ENCODE data around the gene KCNT2. TPM values are rescaled to one million over a fixed set of nuclear protein-coding genes. Genes with fewer than 3 reads are reported as not detected.

The KCNT2 gene
- total and polyA plus RNA-seq, 2 donors (not counting 3 experiments of a cell fraction or from before 2014, with no cell fraction given), result 0.46 to 1.6 TPM

DNA sequence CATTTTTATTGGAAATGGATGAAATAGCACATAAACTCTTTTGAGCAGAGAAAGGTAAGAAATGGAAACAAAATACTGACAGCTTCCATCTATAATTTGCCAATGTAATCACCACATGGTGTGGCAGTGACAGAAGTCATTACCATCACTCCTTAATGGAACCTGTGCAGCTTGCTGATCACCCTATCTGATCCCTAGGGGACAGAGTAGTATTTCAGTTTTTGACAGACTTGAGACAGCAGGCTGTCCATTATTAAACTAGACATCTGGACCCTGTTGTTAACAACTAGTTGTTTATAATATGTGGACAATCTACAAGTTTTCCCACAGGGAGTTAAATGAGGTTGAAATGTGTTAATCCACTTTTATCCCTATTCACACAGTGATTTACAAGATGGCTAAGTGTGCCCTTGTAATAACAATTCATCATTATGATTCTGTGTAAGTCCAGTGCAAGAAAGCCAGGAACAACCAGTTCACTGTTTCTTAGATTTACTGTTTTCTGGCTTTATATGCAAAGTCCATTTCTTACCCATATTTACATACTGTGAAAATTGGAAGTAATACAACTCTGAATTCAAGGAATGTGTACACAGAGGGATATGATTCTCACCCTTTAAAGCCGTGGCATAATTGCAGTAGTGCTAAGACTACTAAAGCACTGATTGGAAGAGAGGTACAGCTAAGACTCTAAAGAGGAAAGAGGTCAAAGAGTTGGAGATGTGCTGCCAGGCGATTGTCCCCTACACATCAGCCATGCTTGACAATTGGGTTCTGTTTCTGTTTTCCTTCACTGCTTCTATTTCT lies 9.1 kb downstream of the KCNT2 start:
- Histone ChIP-seq H3K36me3 (ENCODE audit: control insufficient read depth in 2 of 2, extremely low read depth in 1 of 2, insufficient read depth in 2 of 2, low read length in 2 of 2) (no peaks in the 10 kb centered on the region), H3K4me3 (replicated peaks in 1 of 3; ENCODE audit: insufficient read depth in 1 of 3, low read depth in 1 of 3, low read length in 3 of 3) (no peak overlapping the region), H3K4me1 (ENCODE audit: control insufficient read depth, extremely low read depth, insufficient read depth, low read length) (no peaks in the 10 kb centered on the region), H3K27ac (ENCODE audit: insufficient read depth, low read depth, low read length) (no peak overlapping the region), H3K27me3 (ENCODE audit: control insufficient read depth in 2 of 2, insufficient read depth in 2 of 2, low read length in 2 of 2) (no peaks in the 10 kb centered on the region), H2AFZ (ENCODE audit: low read depth, low read length) (no peak overlapping the region), H3K79me2 (ENCODE audit: control insufficient read depth, insufficient read depth, low read length) (no peaks in the 10 kb centered on the region), H3K9me3 (replicated peaks; ENCODE audit: control insufficient read depth, insufficient read depth, low read length) (no peaks in the 10 kb centered on the region), H3K4me2 (ENCODE audit: insufficient read depth, low read length) (no peak overlapping the region), H3K9ac (replicated peaks; ENCODE audit: extremely low read depth, insufficient read depth, low read length) (no peak overlapping the region), H3K9me1 (replicated peaks; ENCODE audit: control insufficient read depth, extremely low read depth, insufficient read depth, low read length) (no peaks in the 10 kb centered on the region), H4K20me1 (replicated peaks; ENCODE audit: control insufficient read depth, extremely low read depth, insufficient read depth, low read length) (no peaks in the 10 kb centered on the region)
- POLR2A ChIA-PET, result no interaction called here
- intact Hi-C loops (cut with micrococcal nuclease) (no loop called here), dilution Hi-C loops (cut with MboI; ENCODE audit: extremely low pct_ligation_motif_present, low sequenced_read_pairs) (no loop called here)
- BruUV-seq (replicated peaks), result no TSS peak
- DNase-seq (ENCODE audit: low read depth, low spot score) (no peak), FAIRE-seq (no peak)
- CTCF ChIA-PET, result no interaction called here
- TF ChIP-seq JUN (IDR thresholded peaks at IDR 0.05; ENCODE audit: borderline replicate concordance, insufficient read depth, insufficient read length, low read depth) (no peak), EZH2 (IDR thresholded peaks at IDR 0.05; ENCODE audit: borderline replicate concordance, low read depth, low read length, severe bottlenecking) (no peak), POLR2A (IDR thresholded peaks at IDR 0.05; ENCODE audit: low read depth, low read length) (no peak), FOS (IDR thresholded peaks at IDR 0.05; ENCODE audit: borderline replicate concordance, insufficient read depth, low read length) (no peak), MYC (IDR thresholded peaks at IDR 0.05; ENCODE audit: low read depth, low read length) (no peak), GATA2 (IDR thresholded peaks at IDR 0.05; ENCODE audit: insufficient read depth, insufficient read length, low read depth, low read length) (no peak), POLR2AphosphoS5 (IDR thresholded peaks at IDR 0.05; ENCODE audit: insufficient read depth, low read depth, low read length) (no peak)
- TF ChIP-seq, protein P1, sequence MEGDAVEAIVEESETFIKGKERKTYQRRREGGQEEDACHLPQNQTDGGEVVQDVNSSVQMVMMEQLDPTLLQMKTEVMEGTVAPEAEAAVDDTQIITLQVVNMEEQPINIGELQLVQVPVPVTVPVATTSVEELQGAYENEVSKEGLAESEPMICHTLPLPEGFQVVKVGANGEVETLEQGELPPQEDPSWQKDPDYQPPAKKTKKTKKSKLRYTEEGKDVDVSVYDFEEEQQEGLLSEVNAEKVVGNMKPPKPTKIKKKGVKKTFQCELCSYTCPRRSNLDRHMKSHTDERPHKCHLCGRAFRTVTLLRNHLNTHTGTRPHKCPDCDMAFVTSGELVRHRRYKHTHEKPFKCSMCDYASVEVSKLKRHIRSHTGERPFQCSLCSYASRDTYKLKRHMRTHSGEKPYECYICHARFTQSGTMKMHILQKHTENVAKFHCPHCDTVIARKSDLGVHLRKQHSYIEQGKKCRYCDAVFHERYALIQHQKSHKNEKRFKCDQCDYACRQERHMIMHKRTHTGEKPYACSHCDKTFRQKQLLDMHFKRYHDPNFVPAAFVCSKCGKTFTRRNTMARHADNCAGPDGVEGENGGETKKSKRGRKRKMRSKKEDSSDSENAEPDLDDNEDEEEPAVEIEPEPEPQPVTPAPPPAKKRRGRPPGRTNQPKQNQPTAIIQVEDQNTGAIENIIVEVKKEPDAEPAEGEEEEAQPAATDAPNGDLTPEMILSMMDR (IDR thresholded peaks at IDR 0.05; ENCODE audit: extremely low read depth in 1 of 2, insufficient read depth in 1 of 2, low read depth in 1 of 2, low read length in 2 of 2), result no peak
- TF ChIP-seq, protein P2, sequence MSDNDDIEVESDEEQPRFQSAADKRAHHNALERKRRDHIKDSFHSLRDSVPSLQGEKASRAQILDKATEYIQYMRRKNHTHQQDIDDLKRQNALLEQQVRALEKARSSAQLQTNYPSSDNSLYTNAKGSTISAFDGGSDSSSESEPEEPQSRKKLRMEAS (IDR thresholded peaks at IDR 0.05; ENCODE audit: insufficient read depth, insufficient read length), result no peak
